Right forelimb (tissue), 1 donor: ENCODE measurements around the gene U2AF2.

Source experiments
- DNase-seq: peaks from one replicate; pipeline ENCODE4 v3.0.0-alpha.2; 2018

Gene U2AF2

DNA sequence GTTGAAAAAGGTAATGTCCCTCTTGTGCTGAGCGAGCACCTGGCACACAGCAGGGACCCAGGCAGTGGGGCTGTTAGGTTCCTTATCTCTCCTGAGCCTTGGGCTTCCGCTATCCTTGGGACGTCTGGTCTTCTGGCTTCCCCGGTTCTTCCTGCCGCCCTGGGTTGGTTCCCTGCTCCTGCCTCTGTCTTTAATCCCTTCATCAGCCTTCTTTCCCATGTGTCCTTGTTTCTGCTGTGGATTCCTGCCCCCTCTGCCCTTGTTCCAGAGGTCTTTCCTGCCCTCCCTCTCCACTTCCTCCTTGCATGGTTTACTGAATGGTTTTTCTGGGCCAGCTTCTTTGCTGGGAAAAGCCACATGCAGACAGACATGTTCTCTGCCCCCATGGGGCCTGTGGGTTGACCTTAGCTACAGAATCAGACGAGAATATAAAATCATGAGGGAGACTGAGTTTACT is 22.8 kb downstream of the U2AF2 start:
- no peak for DNase-seq

DNA sequence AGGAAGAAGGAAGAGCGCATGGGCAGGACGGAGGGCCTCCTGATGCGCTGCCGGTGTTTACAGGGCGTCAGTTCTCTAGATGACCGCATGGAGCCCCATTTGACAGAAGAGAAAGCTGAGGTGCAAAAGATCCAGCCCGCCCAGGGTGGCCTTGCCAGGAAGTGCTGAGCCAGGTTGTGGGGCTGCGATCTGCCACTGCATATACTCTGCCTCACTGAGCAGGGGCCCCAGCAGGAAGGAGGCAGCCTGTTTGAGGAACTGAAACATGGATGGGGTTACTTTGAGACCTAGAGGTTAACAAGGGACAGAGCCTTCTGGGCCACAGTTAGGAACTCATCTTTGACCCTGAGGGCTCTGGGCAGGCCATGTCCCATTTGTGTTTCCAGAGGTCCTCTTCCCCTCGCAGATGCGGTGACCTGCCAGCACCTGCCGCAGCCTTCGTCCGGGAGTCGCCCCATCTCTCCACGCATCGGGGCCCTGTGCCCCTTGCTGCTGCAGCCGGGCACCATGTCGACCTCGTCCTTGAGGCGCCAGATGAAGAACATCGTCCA is 23.4 kb downstream of the U2AF2 start:
- DNase-seq = no peak

DNA sequence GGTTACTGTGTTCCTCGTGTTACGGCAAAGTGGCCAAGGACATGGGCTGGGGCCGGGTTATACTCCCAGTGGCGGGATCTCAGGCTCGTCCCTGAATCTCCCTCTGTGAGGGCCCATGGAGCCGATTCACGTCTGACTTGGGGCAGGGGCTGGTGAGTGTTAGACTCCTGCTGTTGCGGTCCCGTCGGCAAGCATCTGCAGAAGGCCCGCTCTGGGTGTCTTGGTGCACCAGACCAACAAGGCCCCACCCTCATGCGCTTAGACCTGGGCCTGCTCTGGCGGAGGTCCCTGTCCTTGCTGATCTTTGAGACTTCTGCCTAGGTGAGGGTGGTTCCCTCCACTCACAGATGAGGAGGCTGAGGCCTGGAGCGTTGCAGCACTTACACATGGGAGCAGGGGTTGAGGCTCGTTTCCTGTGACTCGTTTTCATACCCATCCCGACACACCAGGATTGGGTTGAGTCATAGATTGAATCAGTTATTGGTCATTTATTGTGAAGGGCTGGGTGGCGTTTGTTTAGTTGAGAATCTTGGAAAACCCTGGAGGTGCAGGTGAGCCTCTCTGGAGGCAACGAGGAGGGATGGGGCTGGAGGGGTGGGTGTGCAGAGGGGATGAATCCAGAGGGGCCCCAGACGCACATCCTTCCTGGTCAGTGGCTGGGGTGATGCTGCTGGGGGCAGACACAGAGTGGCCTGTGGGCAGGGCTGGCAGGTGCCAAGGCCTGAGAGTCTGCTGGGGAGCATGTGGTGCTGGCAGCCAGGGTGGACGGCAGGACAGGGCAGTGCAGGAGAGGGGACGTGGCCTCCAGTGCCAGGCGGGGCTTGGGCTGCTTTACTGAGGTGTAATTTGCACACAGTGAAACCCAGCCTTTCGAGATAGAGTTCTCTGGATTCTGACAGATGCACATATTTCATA is 24.8 kb downstream of the U2AF2 start:
- no peak for DNase-seq

DNA sequence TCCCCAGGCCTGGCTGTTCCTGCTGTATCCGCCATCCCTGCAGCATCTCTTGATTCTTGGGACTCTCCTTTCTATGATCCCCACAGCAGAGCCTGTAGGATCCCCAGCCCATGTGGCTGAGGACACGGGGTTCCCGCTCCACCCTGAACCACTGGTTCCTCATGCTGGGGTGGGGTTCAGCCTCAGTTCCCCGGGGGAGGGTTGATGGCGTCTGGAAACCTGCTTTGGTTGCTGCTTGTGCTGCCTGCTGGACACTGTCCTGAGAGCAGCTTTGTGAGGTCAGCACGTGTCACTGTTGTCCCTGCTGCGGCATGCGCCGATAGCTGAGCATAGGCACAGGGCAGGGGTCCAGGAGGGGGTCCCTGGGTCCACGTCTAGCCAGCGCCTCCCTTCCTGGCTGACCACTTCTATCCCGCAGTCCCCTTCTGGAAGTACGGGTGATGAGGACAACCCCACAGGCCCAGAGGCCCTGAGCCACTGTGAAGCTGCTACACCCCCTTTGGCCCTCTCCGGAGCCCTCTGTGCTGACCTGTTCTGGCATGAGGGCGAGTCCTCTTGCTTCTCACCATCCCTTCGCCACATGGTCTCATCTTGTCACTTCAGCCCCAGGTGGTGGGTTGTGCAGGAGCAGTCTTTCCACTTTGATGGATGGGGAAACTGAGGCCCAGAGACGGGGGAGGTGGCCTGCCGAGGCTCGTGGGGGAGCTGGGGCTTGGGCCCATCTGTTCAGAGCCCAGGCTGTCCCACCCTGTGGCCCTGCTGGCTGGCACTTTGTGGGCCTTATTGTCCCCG is 25.7 kb downstream of the U2AF2 start:
- DNase-seq = no peak

DNA sequence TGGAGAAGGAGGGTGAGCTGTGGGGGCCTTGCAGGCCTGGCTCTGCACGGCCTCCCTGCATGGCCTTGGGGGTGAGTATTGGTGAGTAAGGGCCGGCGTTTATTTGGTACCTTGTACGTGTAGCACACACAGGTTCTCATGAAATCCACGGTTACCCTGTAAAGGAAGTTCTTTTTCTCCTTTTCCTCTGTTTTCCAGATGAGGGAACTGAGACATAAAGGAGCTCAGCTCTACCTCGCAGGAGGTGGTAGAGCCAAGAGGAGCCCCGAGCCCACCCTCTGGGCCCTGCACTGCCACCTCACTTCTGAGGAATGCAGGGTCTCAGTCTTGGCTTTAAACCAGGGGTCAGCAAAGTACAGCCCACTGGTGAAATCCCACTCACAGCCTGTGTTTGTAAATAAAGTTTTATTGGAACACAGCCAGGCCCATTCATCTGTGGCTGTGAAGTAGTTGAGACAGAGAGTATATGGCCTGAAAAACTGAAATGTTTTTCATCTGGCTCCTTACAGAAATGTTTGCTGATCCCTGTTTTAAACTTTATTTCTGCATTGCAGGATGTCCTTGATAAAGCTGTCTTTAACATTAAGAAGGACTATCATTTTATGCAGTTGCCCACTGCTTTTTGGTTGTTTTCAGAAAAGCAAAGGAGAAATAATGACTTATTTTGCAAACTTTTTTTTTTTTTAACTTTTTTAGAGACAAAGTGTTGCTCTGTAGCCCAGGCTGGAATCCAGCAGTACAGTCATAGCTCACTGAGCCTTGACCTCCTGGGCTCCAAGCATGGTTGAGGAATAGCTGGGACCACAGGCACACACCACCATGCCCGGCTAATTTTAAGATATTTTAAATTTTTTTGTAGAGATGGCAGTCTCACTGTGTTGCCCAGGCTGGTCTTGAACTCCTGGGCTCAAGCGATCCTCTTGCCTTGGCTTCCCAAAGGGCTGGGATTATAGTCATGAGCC is 26.6 kb downstream of the U2AF2 start:
- DNase-seq = no peak

DNA sequence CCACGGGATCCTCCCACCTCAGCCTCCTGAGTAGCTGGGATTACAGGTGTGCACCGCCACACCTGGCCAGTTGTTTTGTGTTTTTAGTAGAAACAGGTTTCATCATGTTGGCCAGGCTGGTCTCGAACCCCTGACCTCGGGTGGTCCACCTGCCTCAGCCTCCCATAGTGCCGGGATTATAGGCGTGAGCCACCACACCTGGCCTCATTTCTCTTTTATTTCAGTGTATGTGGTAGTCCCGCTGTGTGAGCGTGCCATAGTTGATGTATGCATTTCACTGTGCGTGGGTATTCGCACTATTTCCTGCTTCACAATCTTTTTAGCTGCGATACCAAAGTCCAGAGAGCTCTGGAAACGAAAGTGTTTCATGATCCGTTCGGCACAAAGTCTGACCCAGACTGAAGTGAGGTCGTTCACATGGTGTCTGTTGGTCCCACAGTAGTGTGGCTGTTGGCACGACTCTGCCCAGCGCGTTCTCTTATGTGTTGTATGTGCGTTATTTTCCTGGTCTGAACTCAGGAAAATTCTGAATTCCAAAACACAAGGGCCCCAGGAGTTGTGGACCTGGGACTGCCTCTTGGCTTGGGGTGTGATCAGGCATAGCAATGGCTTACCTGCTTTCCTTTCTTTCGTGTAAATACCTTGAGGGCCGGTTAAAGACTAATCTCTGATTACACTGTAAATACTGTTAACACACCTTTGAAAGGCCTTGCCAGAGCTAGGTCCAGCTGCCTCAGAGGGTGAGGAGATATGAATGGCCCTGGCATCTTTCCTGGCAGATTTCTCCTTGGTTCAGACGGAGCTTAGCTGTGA is 28.8 kb downstream of the U2AF2 start:
- no peak for DNase-seq

DNA sequence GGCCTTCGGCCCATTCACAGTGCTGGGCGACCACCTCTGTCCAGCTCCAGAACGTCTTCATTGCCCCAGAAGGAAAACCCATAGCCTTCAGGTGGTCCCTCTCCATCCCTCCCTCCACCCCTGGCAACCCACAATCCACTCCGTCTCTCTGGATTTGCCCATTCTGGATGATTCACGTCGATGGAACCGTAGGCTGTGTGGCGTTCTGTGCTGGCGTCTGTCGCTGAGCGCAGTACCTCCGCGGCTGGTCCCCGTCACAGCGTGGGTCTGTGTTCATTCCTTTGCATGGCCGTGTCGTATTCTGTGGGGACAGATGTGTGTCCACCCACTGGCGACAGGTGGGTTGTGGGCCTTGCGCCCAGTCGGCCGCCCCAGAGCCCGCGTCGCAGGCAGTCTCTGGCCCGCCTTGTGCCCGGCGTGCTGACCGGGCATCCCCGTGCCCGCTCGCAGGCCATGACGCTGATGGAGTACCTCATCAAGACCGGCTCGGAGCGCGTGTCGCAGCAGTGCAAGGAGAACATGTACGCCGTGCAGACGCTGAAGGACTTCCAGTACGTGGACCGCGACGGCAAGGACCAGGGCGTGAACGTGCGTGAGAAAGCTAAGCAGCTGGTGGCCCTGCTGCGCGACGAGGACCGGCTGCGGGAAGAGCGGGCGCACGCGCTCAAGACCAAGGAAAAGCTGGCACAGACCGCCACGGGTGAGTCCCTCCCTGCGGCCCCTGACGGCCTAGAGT is 30.3 kb downstream of the U2AF2 start:
- no peak for DNase-seq

DNA sequence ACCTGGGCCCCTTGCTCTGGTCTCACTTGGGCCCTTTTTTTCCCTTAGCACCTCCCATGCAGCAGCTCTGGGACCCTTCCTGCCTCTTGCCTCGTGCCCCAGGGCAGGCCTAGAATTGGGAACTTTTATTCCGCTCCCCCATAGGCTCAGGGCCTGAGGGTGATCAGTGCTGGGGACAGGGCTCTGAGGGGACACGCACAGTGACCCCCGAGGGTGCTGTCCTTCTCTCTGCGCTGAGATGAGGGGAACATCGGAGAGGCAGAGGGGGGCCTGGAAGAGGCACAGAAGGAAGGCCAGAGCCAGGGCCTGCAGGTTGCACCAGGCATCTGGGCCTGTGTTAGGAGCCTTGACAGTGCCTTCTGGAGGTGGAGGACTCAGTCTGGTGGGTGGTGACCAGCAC is 30.9 kb downstream of the U2AF2 start:
- no peak for DNase-seq

DNA sequence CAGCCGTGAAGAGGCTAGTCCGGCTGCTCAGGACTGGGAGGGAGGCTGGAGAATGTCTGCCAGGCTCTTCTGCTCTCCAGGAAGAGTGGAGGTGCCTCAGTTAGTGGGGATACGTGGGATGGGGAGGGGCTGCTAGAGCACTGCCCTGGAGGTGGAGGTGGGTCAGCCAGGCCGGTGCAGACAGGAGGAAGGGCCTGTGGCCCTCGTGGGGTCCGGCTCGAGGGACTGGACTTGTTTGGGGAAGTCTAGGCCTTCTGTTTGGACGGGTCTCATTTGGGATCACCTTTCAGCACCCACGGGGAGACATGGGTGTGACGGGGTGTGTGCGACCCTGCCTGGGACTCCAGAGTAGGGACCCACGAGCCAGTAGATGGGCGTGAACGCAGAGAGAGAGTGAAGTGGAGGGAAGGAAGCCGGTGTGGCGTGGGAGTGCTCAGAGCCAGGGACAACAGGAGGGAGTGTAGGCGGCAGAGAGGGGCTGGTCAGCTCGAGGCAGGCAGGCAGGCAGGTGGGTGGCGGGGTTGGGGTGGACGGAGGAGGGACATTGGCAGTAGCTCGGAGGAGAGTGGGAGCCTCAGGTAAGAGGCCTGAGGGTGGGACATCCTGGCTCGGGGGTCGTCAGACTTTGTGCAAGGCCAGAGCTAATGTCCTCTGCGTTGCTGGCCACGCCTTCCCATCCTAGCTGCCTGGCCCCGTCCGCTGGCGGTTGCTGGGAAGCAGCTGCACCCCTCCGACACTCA is 31.6 kb downstream of the U2AF2 start:
- DNase-seq = no peak

- no peak for DNase-seq
Measured at GRCh38 chr19:55687281-55688201, 32.7 kb downstream of the U2AF2 start.

DNA sequence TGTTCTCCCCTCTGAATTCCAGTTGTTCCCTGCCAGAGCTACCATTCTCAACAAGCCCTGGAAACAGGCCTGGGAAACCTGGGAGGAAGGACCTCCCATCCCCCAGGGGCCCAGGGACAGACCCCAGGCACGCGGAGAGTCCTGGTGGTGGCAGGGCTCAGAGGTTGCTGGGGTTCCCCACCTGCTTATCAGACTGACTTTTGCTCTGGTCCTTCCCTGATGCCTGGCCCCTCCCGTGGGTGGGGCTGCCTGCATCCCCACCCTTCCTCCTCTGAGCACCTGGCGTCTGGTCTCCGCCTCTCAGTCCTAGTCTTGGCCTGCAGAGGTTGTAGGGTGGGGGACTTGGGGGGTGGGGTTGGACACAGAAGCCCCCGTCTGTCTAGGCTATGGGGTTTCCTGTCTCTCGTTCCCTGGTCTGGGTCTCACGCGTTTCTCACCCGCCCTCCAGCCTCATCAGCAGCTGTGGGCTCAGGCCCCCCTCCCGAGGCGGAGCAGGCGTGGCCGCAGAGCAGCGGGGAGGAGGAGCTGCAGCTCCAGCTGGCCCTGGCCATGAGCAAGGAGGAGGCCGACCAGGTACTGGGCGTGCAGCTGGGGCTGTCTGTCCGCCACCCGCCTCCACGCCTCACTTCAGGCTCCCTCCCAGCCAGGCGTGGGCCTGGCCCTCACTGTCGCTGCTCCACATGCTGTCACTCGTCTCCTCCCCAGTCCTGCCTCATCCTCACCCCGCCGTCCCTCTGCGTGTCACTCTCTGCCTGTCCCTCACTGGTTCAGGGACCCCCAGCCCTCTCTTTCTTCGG is 33.8 kb downstream of the U2AF2 start:
- peak; percentile 72 for DNase-seq

- DNase-seq = no peak
Measured at GRCh38 chr19:55689411-55690108, 34.7 kb downstream of the U2AF2 start.

DNA sequence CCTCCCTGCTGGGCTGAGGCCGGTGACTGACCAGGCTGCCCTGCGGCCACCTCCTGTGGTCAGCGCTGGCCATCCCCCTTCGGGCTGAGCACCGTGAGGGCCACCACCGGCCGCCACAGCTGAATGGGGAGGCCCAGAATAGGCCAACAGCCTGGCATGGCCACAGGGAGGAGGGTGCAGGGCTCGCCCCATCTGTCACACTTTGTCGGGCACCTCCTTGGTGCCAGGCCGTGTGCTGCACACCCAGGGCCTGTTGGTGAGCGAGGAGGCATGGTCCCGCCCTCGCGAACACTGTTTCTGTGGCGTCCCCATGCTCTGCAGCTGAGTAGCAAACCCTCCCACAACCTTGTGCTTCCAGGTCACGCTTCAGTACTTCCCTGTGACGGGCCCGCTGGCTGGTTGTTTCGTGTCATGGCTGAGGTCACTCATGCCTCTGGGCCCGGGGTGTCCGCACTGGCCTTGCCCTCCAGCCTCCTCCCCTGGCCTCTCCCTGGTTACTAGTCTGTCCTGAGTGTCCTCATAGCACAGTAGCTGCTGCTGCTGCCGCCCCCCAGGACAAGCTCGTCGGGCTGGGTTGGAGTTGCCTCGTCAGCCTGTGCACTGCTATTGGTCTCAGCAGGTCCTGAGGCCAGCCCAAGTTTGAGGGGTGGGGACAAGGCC is 35.4 kb downstream of the U2AF2 start:
- no peak for DNase-seq

GRCh38 chr19:55690769-55691545 is 36.1 kb downstream of the U2AF2 start:
- DNase-seq = no peak

DNA sequence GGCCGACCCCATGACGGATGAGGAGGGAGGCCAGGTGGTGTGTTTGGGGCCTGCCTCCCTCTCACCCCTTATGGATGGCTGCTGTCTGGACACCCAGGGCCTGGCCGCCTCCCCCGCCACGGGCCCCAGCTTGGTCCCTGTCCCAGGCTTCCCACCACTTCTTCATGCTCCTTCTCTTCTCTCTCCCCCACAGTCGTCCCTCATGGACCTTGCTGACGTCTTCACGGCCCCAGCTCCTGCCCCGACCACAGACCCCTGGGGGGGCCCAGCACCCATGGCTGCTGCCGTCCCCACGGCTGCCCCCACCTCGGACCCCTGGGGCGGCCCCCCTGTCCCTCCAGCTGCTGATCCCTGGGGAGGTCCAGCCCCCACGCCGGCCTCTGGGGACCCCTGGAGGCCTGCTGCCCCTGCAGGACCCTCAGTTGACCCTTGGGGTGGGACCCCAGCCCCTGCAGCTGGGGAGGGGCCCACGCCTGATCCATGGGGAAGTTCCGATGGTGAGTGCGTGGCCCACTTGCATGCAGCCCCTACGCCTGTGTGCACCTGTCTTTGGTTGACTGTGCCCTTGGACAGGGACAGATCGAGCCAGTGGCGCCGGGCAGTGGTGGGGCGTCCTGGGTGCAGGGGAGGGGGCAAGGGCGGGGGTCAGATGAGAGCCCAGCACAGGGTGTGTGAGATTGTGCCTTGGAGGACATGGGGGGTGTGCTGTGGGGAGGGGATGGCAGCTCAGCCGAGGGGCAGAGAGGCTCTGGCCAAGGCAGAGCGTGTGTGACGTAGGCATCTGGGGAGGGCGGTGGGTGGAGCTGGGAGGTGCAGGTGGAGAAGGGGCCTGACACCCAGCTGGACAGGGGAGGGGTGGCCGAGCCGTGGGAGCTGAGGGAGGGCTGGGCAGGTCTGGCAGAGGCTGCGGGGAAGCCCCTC is 37.0 kb downstream of the U2AF2 start:
- no peak for DNase-seq
